GM21825 (cell line): Measurements from ENCODE around the gene PLA2G3.
"Not testable (repeated sequence)": the region's sequence is repeated elsewhere in the genome, so short reads cannot be mapped to it uniquely, and the experiment has no call there.

ENCODE experiments used
- ATAC-seq: cut with Tn5 transposase; IDR thresholded peaks from one replicate; pipeline ENCODE4 v1.9.1; 2021; ENCODE audit warnings: mild to moderate bottlenecking, moderate library complexity; ENCODE audit not compliant: unreplicated experiment

The PLA2G3 gene

DNA sequence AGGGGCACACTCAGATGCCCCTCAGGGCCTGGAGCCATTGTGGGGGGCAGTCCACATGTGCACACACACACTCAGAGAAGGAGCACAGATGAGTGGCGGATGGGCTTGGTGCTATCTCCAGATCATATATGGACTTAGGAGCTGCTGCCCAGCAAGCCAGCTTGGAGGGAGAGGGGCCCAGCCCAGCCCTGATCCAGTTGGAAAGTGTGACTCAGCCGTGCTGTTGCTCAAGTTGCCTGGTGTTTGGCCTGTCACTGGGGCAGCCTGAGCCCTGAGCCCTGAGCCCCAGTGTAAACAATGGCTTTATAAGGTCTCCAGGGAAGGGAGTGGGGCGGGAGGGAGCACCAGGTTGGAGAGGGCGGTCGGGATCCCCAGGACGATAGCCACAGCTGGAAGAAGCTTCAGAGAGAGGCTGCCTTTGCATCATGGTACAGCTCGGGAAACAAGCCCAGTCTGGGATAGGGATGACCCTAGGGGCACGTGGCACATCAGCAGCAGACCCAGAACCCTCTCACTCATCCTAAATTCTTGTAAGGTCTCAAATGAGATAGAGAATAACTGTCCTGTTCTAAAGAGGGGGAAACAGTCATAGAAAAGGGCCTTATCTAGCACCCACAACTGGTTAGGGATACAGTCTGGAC, 37.7 kb downstream of the PLA2G3 start:
- ATAC-seq: no peak

DNA sequence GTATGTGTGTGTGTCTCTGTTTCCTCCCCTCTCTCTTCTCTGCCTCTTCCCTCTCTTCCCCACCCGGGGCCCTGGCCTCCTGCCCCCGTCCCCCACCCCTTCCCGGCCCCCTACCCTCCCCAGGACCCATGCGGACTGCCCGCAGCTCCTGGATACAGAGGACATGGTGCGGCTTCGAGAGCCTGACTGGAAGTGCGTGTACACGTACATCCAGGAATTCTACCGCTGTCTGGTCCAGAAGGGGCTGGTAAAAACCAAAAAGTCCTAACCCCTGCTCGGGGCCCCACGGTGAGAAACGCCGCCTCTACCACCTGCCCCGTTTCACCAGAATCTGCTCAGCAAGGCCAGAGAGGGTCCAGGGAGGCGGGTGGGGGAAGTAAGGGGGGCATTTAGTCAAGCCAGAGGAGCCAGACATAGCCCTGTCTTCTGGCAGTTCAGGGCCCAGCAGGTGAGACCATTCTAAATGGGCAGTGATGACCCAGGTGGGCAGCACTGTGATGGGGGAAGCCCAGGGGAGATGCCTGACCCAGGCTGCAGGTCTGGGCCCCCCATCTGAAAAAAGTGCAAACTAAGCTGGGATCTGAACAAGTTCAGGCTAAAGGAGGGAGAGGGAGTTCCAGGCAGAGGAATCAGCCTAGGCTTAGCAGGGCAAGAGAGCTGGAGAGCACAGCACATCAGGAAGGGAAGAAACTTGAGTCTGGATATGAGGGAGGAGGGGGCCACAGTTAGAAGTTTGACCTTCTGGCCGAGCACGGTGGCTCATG, 39.4 kb downstream of the PLA2G3 start:
- ATAC-seq: no peak

DNA sequence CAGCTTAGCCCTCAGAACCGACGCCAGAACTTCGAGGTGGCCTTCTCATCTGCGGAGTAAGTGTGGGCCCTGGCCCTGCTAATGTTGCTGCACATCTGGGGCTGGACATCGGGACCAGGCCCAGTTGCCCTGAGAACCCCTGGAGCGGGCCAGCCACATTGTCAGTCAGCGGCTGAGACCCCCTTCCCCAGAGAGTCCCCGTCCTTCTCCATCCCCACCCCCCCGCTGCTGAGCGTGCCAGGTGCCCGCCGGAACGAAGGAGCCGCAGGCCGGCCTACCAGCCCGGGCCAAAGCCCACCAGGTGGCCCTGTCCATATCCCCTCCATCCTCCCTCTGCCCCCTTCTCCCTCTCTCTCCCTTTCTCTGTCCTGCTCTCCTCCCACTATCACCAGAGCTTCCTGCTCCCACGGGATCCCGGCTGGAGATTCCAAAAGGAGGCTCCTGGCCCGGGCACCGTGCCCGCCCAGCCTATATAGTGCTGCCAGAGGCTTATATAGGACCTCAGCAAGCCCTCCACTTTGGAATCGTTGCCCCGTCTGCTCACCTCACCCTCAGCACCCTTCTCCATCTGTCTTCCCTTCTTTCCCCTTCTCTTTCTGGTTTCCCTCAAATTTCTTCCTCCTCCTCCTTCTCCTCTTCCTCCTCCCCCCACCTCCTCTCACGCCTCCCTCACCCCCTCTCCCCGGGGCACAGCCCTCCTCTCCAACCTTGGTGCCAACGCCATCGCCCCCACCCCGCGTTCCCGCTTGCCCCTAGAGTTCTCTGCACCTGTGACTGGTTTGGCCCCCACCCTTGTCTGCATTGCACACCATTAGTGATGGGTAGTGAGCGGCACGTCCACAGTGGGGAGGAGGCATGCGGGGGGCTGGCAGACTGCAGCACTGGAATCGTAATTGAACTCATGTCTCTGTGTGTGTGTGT, 40.2 kb downstream of the PLA2G3 start:
- ATAC-seq: no peak

DNA sequence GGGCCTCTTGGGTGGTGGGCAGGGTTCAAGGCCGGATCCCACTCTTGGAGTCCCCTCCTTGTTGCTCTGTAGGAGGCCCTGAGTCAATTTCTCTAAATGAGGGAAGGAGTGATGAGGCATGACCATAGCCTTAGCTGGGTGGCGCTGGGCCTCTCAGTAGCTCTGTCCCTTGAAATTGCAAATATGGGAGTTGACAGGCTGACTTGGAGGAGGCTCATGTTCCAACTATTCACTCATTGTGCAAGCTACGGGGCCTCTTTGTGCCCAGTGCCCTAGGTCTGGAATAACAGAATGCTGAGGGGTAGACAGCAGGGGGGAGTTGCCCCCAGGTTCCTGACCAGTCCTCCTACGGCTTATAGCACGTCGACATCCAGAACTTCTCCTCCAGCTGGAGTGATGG, 40.9 kb downstream of the PLA2G3 start:
- no peak for ATAC-seq

- ATAC-seq: no peak
These were observed 41.6 kb downstream of the PLA2G3 start for GRCh38 chr22:31098632-31099110.

GRCh38 chr22:31097941-31098631, 42.2 kb downstream of the PLA2G3 start:
- ATAC-seq: no peak

DNA sequence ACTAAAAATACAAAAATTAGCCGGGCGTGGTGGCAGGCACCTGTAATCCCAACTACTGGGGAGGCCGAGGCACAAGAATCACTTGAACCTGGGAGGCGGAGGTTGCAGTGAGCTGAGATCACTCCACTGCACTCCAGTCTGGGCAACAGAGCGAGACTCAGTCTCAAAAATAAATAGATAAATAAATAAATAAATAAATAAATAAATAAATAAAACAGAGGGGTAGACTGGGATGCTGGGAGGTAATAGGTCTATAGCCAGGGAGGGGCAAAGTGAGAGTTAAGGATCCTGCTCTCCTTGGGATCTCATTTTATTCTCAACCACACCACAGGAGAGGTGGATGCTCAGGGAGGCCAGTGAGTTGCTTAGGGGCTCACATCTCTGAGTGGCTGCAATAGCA, 42.8 kb downstream of the PLA2G3 start:
- not testable (repeated sequence) for ATAC-seq

DNA sequence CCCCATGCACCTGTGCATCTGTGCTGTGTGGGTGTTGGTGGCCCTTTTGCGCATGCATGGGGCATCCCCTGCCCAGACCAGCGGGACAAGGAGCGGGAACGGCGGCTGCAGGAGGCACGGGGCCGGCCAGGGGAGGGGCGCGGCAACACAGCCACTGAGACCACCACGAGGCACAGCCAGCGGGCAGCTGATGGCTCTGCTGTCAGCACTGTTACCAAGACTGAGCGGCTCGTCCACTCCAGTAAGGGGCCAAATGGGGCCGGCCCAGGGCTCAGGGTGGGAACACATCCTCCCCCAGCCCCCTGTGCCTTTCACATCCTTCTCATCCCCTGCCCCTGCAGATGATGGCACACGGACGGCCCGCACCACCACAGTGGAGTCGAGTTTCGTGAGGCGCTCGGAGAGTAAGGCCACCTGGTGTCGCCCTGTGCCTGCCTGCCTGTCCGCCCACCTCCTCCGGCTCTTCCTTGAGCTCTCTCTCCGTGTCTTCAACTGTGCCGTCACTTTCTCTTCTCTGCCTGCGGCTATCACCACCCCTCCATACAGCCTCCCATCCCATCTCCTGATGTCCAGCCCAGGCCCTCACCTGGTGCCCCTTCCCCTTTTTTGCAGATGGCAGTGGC, 43.5 kb downstream of the PLA2G3 start:
- no peak for ATAC-seq

DNA sequence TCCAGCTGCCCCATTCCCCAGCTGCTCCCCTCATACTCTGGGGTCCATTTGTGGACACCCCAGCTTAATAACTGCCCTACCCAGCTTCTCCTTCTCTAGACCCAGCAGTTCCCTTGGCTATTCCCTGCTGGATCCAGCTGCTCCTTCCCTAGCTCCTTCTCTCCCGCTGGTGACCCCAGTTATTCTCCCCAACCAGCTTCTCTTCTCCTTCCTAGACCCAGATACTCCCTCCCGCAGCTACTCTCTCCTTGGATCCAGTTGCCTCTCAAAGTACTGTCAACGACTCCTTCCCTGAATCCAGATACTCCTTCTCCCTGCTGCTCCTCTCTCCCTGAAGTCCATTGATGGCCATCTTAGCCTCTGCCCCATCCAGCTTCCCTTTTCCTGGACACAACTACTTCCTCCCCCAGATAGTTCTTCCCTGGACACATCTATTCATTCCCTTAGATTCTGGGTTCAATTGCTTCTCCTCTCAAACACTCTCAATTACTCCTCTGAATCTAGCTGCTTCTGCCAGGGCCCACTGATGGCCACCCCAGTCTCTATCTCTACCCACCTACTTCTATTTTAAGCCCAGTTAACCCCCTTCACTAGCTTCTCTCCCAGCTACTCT, 44.6 kb downstream of the PLA2G3 start:
- ATAC-seq: no peak

DNA sequence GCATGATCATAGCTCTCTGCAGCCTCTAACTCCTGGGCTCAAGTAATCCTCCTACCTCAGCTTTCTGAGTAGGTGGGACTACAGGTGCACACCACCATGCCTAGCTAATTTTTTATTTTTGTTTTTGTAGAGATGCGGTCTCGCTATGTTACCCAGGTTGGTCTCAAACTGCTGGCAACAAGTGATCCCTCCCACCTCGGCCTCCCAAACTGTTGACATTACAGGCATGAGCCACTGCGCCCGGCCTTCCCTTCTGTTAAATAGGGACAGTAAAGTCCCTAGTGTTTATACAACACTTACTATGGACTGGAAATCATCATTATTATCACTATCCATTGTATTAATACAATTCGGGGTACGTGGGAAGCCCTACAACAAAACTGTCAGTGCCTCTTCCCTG, 45.6 kb downstream of the PLA2G3 start:
- no peak for ATAC-seq

DNA sequence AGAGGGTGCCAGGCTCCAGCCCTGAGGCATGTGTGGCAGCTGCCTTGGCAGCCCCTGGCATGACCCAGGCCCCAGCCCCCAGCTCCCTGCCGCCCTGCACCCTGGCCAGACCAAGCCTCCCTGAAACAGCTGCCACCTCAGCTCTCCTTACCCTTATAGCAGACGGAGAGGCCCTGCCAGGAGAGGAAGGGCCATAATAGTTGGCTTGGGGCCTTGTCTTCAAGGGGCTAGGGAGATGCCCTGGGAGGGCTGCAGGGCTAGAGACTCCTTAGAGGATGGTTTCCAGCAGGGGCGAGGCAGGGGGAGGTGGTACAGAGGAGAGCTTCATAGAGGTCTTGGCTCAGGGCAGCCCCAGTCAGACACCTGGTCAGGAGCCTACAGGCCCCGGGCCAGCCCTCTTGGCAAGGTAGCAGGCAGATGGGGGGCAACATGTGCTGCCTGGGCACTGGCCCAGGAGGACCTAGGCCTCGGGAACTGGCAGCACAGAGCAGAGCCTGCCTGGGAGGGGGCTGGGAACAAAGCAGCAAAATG, 46.2 kb downstream of the PLA2G3 start:
- ATAC-seq: no peak

- no peak for ATAC-seq
These were observed 47.0 kb downstream of the PLA2G3 start for GRCh38 chr22:31093086-31093850.

- ATAC-seq: no peak
These were observed 48.1 kb downstream of the PLA2G3 start for GRCh38 chr22:31092161-31092560.

GRCh38 chr22:31091106-31091975, 49.0 kb downstream of the PLA2G3 start:
- no peak for ATAC-seq

GRCh38 chr22:31090217-31091085, 49.9 kb downstream of the PLA2G3 start:
- ATAC-seq: no peak

DNA sequence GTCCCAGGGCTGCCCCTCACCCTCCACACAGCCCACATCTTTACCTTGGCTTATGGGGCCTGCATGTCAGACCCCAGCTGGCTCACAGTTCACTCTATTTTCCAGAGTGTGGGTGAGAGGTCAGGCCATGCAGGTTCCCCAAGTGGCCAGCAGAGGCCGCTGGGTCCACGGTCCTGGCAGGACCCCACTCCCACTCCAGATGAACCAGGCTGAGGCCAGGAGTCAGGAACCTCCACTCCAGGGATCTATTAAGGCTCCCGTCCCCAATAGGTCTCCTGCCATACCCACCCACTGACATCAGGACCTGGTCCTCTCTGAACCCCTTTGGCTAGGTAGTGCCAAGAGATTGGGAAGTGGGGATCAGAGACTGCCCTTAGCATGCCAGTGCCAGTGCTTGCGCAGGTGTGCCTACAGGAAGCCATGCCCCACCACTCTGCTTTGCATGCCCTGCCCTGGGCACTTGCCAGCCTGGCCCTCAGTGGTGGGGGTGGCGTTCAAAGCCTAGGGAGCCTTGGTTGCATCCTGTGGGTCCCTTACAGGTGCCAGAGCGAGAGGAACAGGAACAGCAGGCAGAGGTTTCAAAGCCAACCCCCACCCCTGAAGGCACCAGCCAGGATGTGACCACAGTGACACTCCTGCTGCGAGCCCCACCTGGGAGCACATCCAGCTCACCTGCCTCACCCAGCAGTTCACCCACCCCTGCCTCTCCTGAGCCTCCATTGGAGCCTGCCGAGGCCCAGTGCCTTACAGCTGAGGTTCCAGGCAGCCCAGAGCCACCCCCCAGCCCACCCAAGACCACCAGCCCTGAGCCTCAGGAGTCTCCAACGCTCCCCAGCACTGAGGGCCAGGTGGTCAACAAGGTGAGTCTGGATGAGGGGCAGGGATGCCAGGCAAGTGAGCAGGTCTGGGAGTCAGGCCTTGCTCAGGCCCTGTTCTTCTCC, 50.9 kb downstream of the PLA2G3 start:
- ATAC-seq: no peak
